ENCODE data around the gene HBZ. TPM values are rescaled to one million over a fixed set of nuclear protein-coding genes. Genes with fewer than 3 reads are reported as not detected.

Gene HBZ
- total and polyA plus RNA-seq, 2 of the 8 experiments (the other 6 are each of a cell fraction or from before 2014, with no cell fraction given): 0.12 TPM; not detected in 1

DNA sequence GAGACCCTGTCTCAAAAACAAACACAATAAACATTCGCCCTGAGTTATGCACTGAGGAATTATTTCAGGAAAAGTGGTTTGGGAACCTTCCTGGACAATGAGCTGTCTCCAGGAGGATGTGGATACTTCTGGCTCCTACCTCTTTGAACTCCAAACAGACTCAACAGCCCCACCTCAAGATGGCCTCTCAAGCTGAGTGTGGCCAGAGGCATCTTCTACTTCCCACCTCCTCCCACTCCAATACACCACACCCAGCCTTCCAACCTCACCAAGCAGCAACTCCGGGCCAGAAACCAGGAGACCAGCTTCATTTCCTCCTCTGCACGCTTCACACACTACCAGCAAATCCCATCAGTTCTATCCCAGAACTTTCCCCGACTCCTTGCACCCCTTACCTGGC is 39.4 kb downstream of the HBZ start:
- no peak overlapping the region for H3K23ac ChIP-seq (ENCODE audit: insufficient read length)
- WGBS, 2 experiments (ENCODE audit: extremely low coverage in 1 of 2, insufficient coverage in 1 of 2, insufficient read length in 1 of 2, insufficient replicate concordance in 2 of 2, low coverage in 1 of 2, low lambda C conversion rate in 2 of 2, missing lambda C conversion rate in 1 of 2): 92% methylated on average over 4 of the region's 4 CpGs; no CpG with 5 or more reads in 1 of the 2 experiments
- TF ChIP-seq TAF7 (optimal IDR thresholded peaks at IDR 0.05; ENCODE audit: borderline replicate concordance, low read depth, low read length) (no peak), SP1 (IDR thresholded peaks at IDR 0.05; ENCODE audit: low read depth, low read length) (no peak), BACH1 (IDR thresholded peaks at IDR 0.05; ENCODE audit: low read length) (no peak), KDM1A (IDR thresholded peaks at IDR 0.05; ENCODE audit: borderline replicate concordance, low read length) (no peak), CHD1 (IDR thresholded peaks at IDR 0.05; ENCODE audit: low read depth, low read length) (no peak), SIRT6 (IDR thresholded peaks at IDR 0.05; ENCODE audit: low read length) (no peak), JUND (IDR thresholded peaks at IDR 0.05; ENCODE audit: low read length) (no peak), NRF1 (IDR thresholded peaks at IDR 0.05; ENCODE audit: low read depth, low read length) (no peak), ASH2L (IDR thresholded peaks at IDR 0.05; ENCODE audit: low read length) (no peak), CEBPB (IDR thresholded peaks at IDR 0.05; ENCODE audit: low read depth, low read length) (no peak), CBX8 (IDR thresholded peaks at IDR 0.05; ENCODE audit: borderline replicate concordance, low read depth, low read length) (no peak), RXRA (IDR thresholded peaks at IDR 0.05; ENCODE audit: insufficient read depth, low read depth, low read length) (no peak)
- TF ChIP-seq, protein P1, sequence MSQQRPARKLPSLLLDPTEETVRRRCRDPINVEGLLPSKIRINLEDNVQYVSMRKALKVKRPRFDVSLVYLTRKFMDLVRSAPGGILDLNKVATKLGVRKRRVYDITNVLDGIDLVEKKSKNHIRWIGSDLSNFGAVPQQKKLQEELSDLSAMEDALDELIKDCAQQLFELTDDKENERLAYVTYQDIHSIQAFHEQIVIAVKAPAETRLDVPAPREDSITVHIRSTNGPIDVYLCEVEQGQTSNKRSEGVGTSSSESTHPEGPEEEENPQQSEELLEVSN (IDR thresholded peaks at IDR 0.05): no peak
- H4K8ac ChIP-seq (ENCODE audit: extremely low read depth, insufficient read depth, low read length): no peak overlapping the region
- H3K18ac ChIP-seq (ENCODE audit: extremely low read depth, low read length): no peak overlapping the region
- no peak overlapping the region for H2BK12ac ChIP-seq (ENCODE audit: low read depth, low read length)
- no peaks in the 10 kb centered on the region for H3K27me3 ChIP-seq (replicated peaks in 1 of 4; ENCODE audit: control insufficient read depth in 3 of 4, extremely low read depth in 1 of 4, insufficient read depth in 3 of 4, low read length in 3 of 4)
- no peak overlapping the region for H2AFZ ChIP-seq (ENCODE audit: low read length)
- peaks cover 37 to 92% (median 67%) of the 10 kb centered on the region in 4 experiments; a peak in 7 of 8 replicates for H3K36me3 ChIP-seq (ENCODE audit: control insufficient read depth in 2 of 4, insufficient read depth in 4 of 4, low read length in 3 of 4)
- no peak overlapping the region for H4K91ac ChIP-seq (replicated peaks; ENCODE audit: insufficient read length, low read length)
- no peak overlapping the region for H3K56ac ChIP-seq (replicated peaks; ENCODE audit: insufficient read length, low read depth, low read length)
- ChIA-PET POLR2A (ENCODE audit: partially characterized antibody) (interaction anchor here (0.9 to 34.3 kb wide), 5 partner anchors 10 to 34 kb away, joined by 3 to 348 read pairs (median 4); partner anchors contain the start of gene LUC7L), CTCF (ENCODE audit: partially characterized antibody) (interaction anchor here (0.6 to 1.6 kb wide), 7 partner anchors 10 to 130 kb away, joined by 3 to 6 read pairs (median 4); no protein-coding TSS in a partner anchor)
- H2AK5ac ChIP-seq (ENCODE audit: low read depth, low read length): no peak overlapping the region
- H3K9ac ChIP-seq (replicated peaks in 1 of 4; ENCODE audit: extremely low read depth in 1 of 4, low read depth in 3 of 4, low read length in 3 of 4): no peak overlapping the region
- no peaks in the 10 kb centered on the region for H3K4me1 ChIP-seq (replicated peaks in 1 of 4; ENCODE audit: control insufficient read depth in 3 of 4, insufficient read depth in 4 of 4, low read length in 3 of 4)
- H2BK120ac ChIP-seq (replicated peaks; ENCODE audit: low read depth, low read length): no peak overlapping the region
- no peak overlapping the region for H2BK15ac ChIP-seq (ENCODE audit: low read length)
- H3K4ac ChIP-seq (replicated peaks; ENCODE audit: insufficient read length, low read depth, low read length): no peak overlapping the region
- no peak overlapping the region for H3K4me3 ChIP-seq (ENCODE audit: extremely low read depth in 1 of 4, insufficient read depth in 2 of 4, low read depth in 3 of 4, low read length in 4 of 4)
- peaks cover 2 to 21% of the 10 kb centered on the region in 2 experiments for H4K20me1 ChIP-seq (replicated peaks in 1 of 2; ENCODE audit: control insufficient read depth in 1 of 2, insufficient read depth in 2 of 2, low read length in 2 of 2)
- no peak overlapping the region for H4K5ac ChIP-seq (ENCODE audit: insufficient read length, low read depth, low read length)
- no peak overlapping the region for H3K4me2 ChIP-seq (ENCODE audit: insufficient read depth in 1 of 2, low read depth in 2 of 2, low read length in 2 of 2)
- no peaks in the 10 kb centered on the region for H3K23me2 ChIP-seq (ENCODE audit: low read depth, low read length)
- FAIRE-seq: no peak
- H3K79me1 ChIP-seq (ENCODE audit: low read depth, low read length): no peaks in the 10 kb centered on the region; the same call in 1 of the 2 replicates
- H3K79me2 ChIP-seq (ENCODE audit: control insufficient read depth in 1 of 2, insufficient read depth in 2 of 2, low read length in 2 of 2): no peaks in the 10 kb centered on the region; a peak in 1 of 4 replicates
- no peak overlapping the region; the same call in 1 of the 2 replicates for H2BK5ac ChIP-seq (ENCODE audit: low read depth, low read length)
- DNase-seq (ENCODE audit: low read depth in 1 of 2, low spot score in 2 of 2): no peak
- H2BK20ac ChIP-seq (ENCODE audit: low read length): no peak overlapping the region
- H3K9me3 ChIP-seq (ENCODE audit: insufficient read depth in 2 of 2, low read depth in 1 of 2, low read length in 1 of 2): peaks cover 0 to 3% of the 10 kb centered on the region in 2 experiments; a peak in 1 of 4 replicates
- H3K14ac ChIP-seq (ENCODE audit: insufficient read length): no peak overlapping the region
- no peak overlapping the region for H3K27ac ChIP-seq (ENCODE audit: low read depth, low read length)
